GM12878 (cell line): ENCODE data around the gene ABCC11. TPM values are rescaled to one million over a fixed set of nuclear protein-coding genes. Genes with fewer than 3 reads are reported as not detected.

Experiments used
- ATAC-seq: fragments of 200-7000 bp; cut with Tn5 transposase; 3 replicates; pipeline ENCODE4 v1.9.1; 2020; ENCODE audit warnings: mild to moderate bottlenecking, moderate library complexity
- BruUV-seq: library from RNA; stranded (reverse); fragments of 400-500 nt; replicated peaks from 2 replicates; lab custom pipeline; 2021; lab: Mats Ljungman, UMichigan
- CTCF ChIA-PET: fragments of 300-600 bp; sonication (Branson Sonifier 250); formaldehyde crosslinking; extraction: SDS; loops from one replicate; lab custom pipeline; 2021; ENCODE audit warnings: inconsistent platforms; lab: Yijun Ruan, JAX
- POLR2A ChIA-PET: fragments of 350-600 bp; formaldehyde crosslinking; extraction: SDS; loops from one replicate; lab custom pipeline; 2021; ENCODE audit warnings: inconsistent platforms; lab: Charles Lee
- RAD21 ChIA-PET: fragments of 300-600 bp; sonication (Branson Sonifier 250); formaldehyde crosslinking; loops from one replicate; lab custom pipeline; 2023; ENCODE audit warnings: antibody characterized with exemption; ENCODE audit not compliant: unreplicated experiment; lab: Charles Lee
- SMC1A ChIA-PET: fragments of 300-600 bp; sonication (Branson Sonifier 250); formaldehyde crosslinking; loops from one replicate; lab custom pipeline; 2023; ENCODE audit not compliant: unreplicated experiment, uncharacterized antibody; lab: Charles Lee
- DNase-seq: peaks from one replicate; pipeline ENCODE4 v3.0.0-alpha.2; 2011; ENCODE audit warnings: low read depth, low spot score
- FAIRE-seq: peaks from 3 replicates; lab custom pipeline; 2011; peaks lifted over from hg19 to GRCh38; lab: Jason Lieb, UNC
- H2AFZ ChIP-seq: 2 replicates; pipeline ENCODE4 v1.6.0; 2011; ENCODE audit warnings: low read depth, low read length, control low read depth; ENCODE audit not compliant: control insufficient read depth
- H3K27ac ChIP-seq: 2 replicates; pipeline ENCODE4 v1.5.1; 2011; ENCODE audit warnings: control low read depth; ENCODE audit not compliant: control insufficient read depth, insufficient read depth
- H3K27me3 ChIP-seq, 2 experiments: replicated peaks in 1 of 2; 2 replicates each; pipeline versions ENCODE4 v1.6.0 to v1.6.1; 2011; ENCODE audit warnings: low read length in 1 of 2; ENCODE audit not compliant: control insufficient read depth in 2 of 2, insufficient read depth in 2 of 2
- H3K36me3 ChIP-seq, 2 experiments: 2 replicates each; pipeline ENCODE4 v1.5.1; 2011; ENCODE audit warnings: low read length in 1 of 2; ENCODE audit not compliant: control insufficient read depth in 2 of 2, insufficient read depth in 2 of 2
- H3K4me1 ChIP-seq: 2 replicates; pipeline ENCODE4 v1.6.1; 2011; ENCODE audit warnings: mild to moderate bottlenecking, low read length, moderate library complexity, mixed read lengths; ENCODE audit not compliant: control insufficient read depth, insufficient read depth
- H3K4me2 ChIP-seq: 2 replicates; pipeline ENCODE4 v1.6.0; 2011; ENCODE audit warnings: control low read depth; ENCODE audit not compliant: control insufficient read depth, insufficient read depth
- H3K4me3 ChIP-seq: fragments of 200-600 bp; sonication (generic); 2 replicates; pipeline ENCODE4 v1.5.1; 2016
- H3K79me2 ChIP-seq: 2 replicates; pipeline ENCODE4 v1.6.0; 2011; ENCODE audit warnings: low read length; ENCODE audit not compliant: control insufficient read depth, insufficient read depth
- H3K9ac ChIP-seq: 2 replicates; pipeline ENCODE4 v1.8.0; 2011; ENCODE audit warnings: low read length, control low read depth, mixed read lengths; ENCODE audit not compliant: control insufficient read depth, insufficient read depth
- H3K9me3 ChIP-seq: replicated peaks from 3 replicates; pipeline ENCODE4 v1.5.1; 2011; ENCODE audit warnings: mild to moderate bottlenecking, low read length; ENCODE audit not compliant: control insufficient read depth, insufficient read depth
- H4K20me1 ChIP-seq: 2 replicates; pipeline ENCODE4 v1.6.0; 2011; ENCODE audit not compliant: control insufficient read depth, insufficient read depth
- ATF7 ChIP-seq: fragments of 450-650 bp; IDR thresholded peaks from 2 replicates; pipeline ENCODE4 v1.6.1; 2016; ENCODE audit warnings: low read depth, mild to moderate bottlenecking
- CBFB ChIP-seq: IDR thresholded peaks from 2 replicates; pipeline ENCODE4 v1.6.1; 2016; ENCODE audit warnings: antibody characterized with exemption, low read depth
- CHD2 ChIP-seq: IDR thresholded peaks from 2 replicates; pipeline ENCODE4 v1.6.1; 2011; ENCODE audit warnings: low read depth, low read length, improper control_type of control experiment, borderline replicate concordance
- CREM ChIP-seq: IDR thresholded peaks from 2 replicates; pipeline ENCODE4 v1.6.1; 2014; ENCODE audit warnings: antibody characterized with exemption, low read depth
- EED ChIP-seq: sonication (generic); IDR thresholded peaks from 2 replicates; pipeline ENCODE4 v1.6.1; 2016; ENCODE audit warnings: antibody characterized with exemption, low read depth
- EP300 ChIP-seq, 2 experiments: fragments of 150-350 bp in 1 of 2; IDR thresholded peaks; 2 replicates each; pipeline ENCODE4 v1.6.1; 2011 to 2012; ENCODE audit warnings: low read depth in 2 of 2, low read length in 2 of 2, borderline replicate concordance in 1 of 2, improper control_type of control experiment in 1 of 2, inconsistent platforms in 1 of 2; ENCODE audit not compliant: control insufficient read depth in 1 of 2
- FOXK2 ChIP-seq: fragments of 450-650 bp; IDR thresholded peaks from 2 replicates; pipeline ENCODE4 v1.6.1; 2017; ENCODE audit warnings: mild to moderate bottlenecking, moderate library complexity
- GABPA ChIP-seq: IDR thresholded peaks from 2 replicates; pipeline ENCODE4 v1.6.1; 2014; ENCODE audit warnings: antibody characterized with exemption, low read depth, mild to moderate bottlenecking, inconsistent platforms
- IRF4 ChIP-seq: IDR thresholded peaks from 2 replicates; pipeline ENCODE4 v1.6.1; 2011; ENCODE audit warnings: low read depth, low read length
- NFIC ChIP-seq: IDR thresholded peaks from 2 replicates; pipeline ENCODE4 v1.6.1; 2012; ENCODE audit warnings: low read depth, mild to moderate bottlenecking, inconsistent platforms, low read length, moderate library complexity
- PAX5 ChIP-seq: IDR thresholded peaks from 2 replicates; pipeline ENCODE4 v1.6.1; 2011; ENCODE audit warnings: low read depth, low read length, borderline replicate concordance
- PML ChIP-seq: IDR thresholded peaks from 2 replicates; pipeline ENCODE4 v1.6.1; 2012; ENCODE audit warnings: low read length, inconsistent platforms
- RAD51 ChIP-seq: fragments of 450-650 bp; IDR thresholded peaks from 2 replicates; pipeline ENCODE4 v1.6.1; 2016; ENCODE audit warnings: moderate library complexity, mild to moderate bottlenecking, inconsistent platforms
- RB1 ChIP-seq: fragments of 450-650 bp; formaldehyde crosslinking; IDR thresholded peaks from 2 replicates; pipeline ENCODE4 v1.6.1; 2017; ENCODE audit warnings: mild to moderate bottlenecking, borderline replicate concordance
- RELA ChIP-seq: fragments of 450-650 bp; IDR thresholded peaks from 2 replicates; pipeline ENCODE4 v1.8.0; 2014; ENCODE audit warnings: borderline replicate concordance; ENCODE audit not compliant: partially characterized antibody
- SRF ChIP-seq, 2 experiments: IDR thresholded peaks; 2 replicates each; pipeline ENCODE4 v1.6.1; 2011; ENCODE audit warnings: low read depth in 2 of 2, low read length in 2 of 2, mild to moderate bottlenecking in 1 of 2, moderate library complexity in 1 of 2
- TCF3 ChIP-seq: IDR thresholded peaks from 2 replicates; pipeline ENCODE4 v1.6.1; 2012; ENCODE audit warnings: low read depth, mild to moderate bottlenecking, low read length, borderline replicate concordance; ENCODE audit not compliant: insufficient read depth
- TCF7 ChIP-seq: IDR thresholded peaks from 2 replicates; pipeline ENCODE4 v1.6.1; 2014; ENCODE audit warnings: antibody characterized with exemption, borderline replicate concordance
- WGBS: methylation state at CpG from one replicate; pipeline ENCODE4 v1.1.6; 2016; ENCODE audit warnings: low lambda C conversion rate; ENCODE audit not compliant: insufficient replicate concordance, insufficient coverage; ENCODE audit errors: missing lambda C conversion rate; 5-methylcytosine and 5-hydroxymethylcytosine counted together
- in situ Hi-C: fragments of 300-500 bp; cut with MboI; formaldehyde crosslinking; loops from 9 replicates; pipeline ENCODE4 v1.14.3; 2018; ENCODE audit warnings: mixed read lengths
- intact Hi-C: fragments of 100-400 bp; cut with micrococcal nuclease; formaldehyde crosslinking; loops from one replicate; pipeline ENCODE4 v1.14.2; 2022; ENCODE audit not compliant: unreplicated experiment
- polyA plus RNA-seq, 11 experiments: library from polyadenylated mRNA; depleted of rRNA in 4 of 11; unstranded in 6 of 11; stranded (reverse) in 5 of 11; fragments of >200 nt; fragmentation: Nextera tagmentation in 4 of 11; fragmentation: Illumina TruSeq in 1 of 11; extraction: Ambion mirVana in 4 of 11; extraction: Trizol in 1 of 11; gene quantifications; 1 replicate in 1 of 11; 2 replicates in 10 of 11; pipeline versions ENCODE4 v1.2.1 to v1.2.3, GENCODE V29; 2011 to 2016; ENCODE audit warnings: inconsistent platforms in 2 of 11, missing spikeins in 2 of 11, low read depth in 1 of 11
- total RNA-seq, 4 experiments: library from RNA; depleted of rRNA in 3 of 4; stranded (reverse); fragments of >200 nt in 3 of 4; fragmentation: Illumina TruSeq in 1 of 4; extraction: Trizol in 1 of 4; gene quantifications; 2 replicates each; pipeline versions ENCODE4 v1.2.1 to v1.2.3, GENCODE V29; 2013 to 2021
- TF ChIP-seq, protein P1 (sequence below): fragments of 450-650 bp; IDR thresholded peaks from 2 replicates; pipeline ENCODE4 v1.6.1; 2017; ENCODE audit warnings: mild to moderate bottlenecking
- TF ChIP-seq, protein P2 (sequence below): IDR thresholded peaks from 2 replicates; pipeline ENCODE4 v1.6.1; 2011; ENCODE audit warnings: borderline replicate concordance, low read depth, mild to moderate bottlenecking, moderate library complexity, low read length; ENCODE audit not compliant: insufficient read depth, poor library complexity, severe bottlenecking
- TF ChIP-seq, protein P3 (sequence below): fragments of 150-350 bp; IDR thresholded peaks from 2 replicates; pipeline ENCODE4 v1.6.1; 2014; ENCODE audit warnings: mild to moderate bottlenecking, low read depth, low read length

Gene ABCC11
- total and polyA plus RNA-seq, 10 of the 15 experiments (the other 5 are each of a cell fraction or from before 2014, with no cell fraction given): 0.04 to 0.20 (median 0.10) TPM; not detected in 6

DNA sequence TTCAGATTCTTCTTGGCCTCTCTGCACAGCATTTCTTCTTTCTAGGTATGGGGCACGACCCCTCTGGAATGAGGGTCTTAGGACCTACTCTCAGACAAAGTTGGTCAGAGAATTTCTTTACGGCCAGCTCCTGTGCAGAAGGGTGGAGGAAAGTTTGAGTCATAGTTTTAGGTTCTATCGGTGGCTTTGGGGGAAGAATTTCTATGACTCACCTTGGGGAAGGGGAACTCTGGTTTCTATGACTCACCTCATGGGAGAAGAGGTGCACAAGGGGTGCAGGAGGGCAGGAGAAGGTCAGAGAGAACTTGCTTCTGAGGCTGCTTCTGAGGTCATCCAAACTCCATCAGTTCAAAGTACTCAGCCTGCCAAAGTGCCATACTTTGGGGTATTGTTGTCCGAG is 89.0 kb downstream of the ABCC11 start:
- peaks cover 4% of the 10 kb centered on the region; the same call in 1 of the 2 replicates for H3K4me1 ChIP-seq
- H3K27ac ChIP-seq: no peak overlapping the region
- peak; percentile 57 for FAIRE-seq
- ATAC-seq: peak; percentile 85
- ChIA-PET CTCF (interaction anchor here (0.7 to 4.9 kb wide), 18 partner anchors 8 to 1211 kb away, joined by 3 to 26 read pairs (median 5); partner anchors contain the start of gene NETO2), RAD21 (interaction anchor here (0.6 to 2.5 kb wide), 7 partner anchors 44 to 1150 kb away, joined by 3 to 20 read pairs (median 3); partner anchors contain the start of gene NETO2), POLR2A (no interaction called here), SMC1A (interaction anchor here (1.2 to 2.7 kb wide), 7 partner anchors 31 to 1139 kb away, joined by 4 to 8 read pairs (median 5); no protein-coding TSS in a partner anchor)
- in situ Hi-C loops: no loop called here
- no peaks in the 10 kb centered on the region for H4K20me1 ChIP-seq
- H3K27me3 ChIP-seq: no peaks in the 10 kb centered on the region; a peak in 1 of 4 replicates
- H3K4me3 ChIP-seq: no peak overlapping the region
- no peak overlapping the region for H3K4me2 ChIP-seq
- H3K79me2 ChIP-seq: no peaks in the 10 kb centered on the region
- intact Hi-C loops: loop anchor here (5.0 kb wide), 5 partner anchors 101 to 1121 kb away; no protein-coding TSS in a partner anchor
- H3K36me3 ChIP-seq: no peaks in the 10 kb centered on the region
- 5% methylated on average over 4 of the region's 4 CpGs for WGBS
- DNase-seq: peak; percentile 48
- H3K9me3 ChIP-seq: no peaks in the 10 kb centered on the region
- no peak overlapping the region for H2AFZ ChIP-seq
- BruUV-seq: no TSS peak
- H3K9ac ChIP-seq: no peak overlapping the region
- TF ChIP-seq PML (no peak), CBFB (peak; percentile 59), EED (peak; percentile 92), PAX5 (peak; percentile 44; the same call in 1 of the 2 replicates), IRF4 (peak; percentile 69; the same call in 1 of the 2 replicates), TCF7 (no peak), RB1 (no peak), GABPA (peak; percentile 61; the same call in 1 of the 2 replicates), NFIC (peak; percentile 90), FOXK2 (no peak), CREM (peak; percentile 91), RELA (no peak), EP300 (IDR thresholded peaks at IDR 0.05; ENCODE audit: borderline replicate concordance in 1 of 2, control insufficient read depth in 1 of 2, low read depth in 2 of 2, low read length in 2 of 2) (peak; percentile 41 to 66; a peak in 2 of 4 replicates), RAD51 (no peak), SRF (IDR thresholded peaks at IDR 0.05; ENCODE audit: low read depth in 2 of 2, low read length in 2 of 2) (peak in 1 of 2 experiments; percentile 67; a peak in 1 of 4 replicates), ATF7 (peak; percentile 89), TCF3 (no peak), CHD2 (no peak)
- TF ChIP-seq, protein P1, sequence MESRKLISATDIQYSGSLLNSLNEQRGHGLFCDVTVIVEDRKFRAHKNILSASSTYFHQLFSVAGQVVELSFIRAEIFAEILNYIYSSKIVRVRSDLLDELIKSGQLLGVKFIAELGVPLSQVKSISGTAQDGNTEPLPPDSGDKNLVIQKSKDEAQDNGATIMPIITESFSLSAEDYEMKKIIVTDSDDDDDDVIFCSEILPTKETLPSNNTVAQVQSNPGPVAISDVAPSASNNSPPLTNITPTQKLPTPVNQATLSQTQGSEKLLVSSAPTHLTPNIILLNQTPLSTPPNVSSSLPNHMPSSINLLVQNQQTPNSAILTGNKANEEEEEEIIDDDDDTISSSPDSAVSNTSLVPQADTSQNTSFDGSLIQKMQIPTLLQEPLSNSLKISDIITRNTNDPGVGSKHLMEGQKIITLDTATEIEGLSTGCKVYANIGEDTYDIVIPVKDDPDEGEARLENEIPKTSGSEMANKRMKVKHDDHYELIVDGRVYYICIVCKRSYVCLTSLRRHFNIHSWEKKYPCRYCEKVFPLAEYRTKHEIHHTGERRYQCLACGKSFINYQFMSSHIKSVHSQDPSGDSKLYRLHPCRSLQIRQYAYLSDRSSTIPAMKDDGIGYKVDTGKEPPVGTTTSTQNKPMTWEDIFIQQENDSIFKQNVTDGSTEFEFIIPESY: no peak
- TF ChIP-seq, protein P2, sequence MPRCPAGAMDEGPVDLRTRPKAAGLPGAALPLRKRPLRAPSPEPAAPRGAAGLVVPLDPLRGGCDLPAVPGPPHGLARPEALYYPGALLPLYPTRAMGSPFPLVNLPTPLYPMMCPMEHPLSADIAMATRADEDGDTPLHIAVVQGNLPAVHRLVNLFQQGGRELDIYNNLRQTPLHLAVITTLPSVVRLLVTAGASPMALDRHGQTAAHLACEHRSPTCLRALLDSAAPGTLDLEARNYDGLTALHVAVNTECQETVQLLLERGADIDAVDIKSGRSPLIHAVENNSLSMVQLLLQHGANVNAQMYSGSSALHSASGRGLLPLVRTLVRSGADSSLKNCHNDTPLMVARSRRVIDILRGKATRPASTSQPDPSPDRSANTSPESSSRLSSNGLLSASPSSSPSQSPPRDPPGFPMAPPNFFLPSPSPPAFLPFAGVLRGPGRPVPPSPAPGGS: peak; percentile 71
- TF ChIP-seq, protein P3, sequence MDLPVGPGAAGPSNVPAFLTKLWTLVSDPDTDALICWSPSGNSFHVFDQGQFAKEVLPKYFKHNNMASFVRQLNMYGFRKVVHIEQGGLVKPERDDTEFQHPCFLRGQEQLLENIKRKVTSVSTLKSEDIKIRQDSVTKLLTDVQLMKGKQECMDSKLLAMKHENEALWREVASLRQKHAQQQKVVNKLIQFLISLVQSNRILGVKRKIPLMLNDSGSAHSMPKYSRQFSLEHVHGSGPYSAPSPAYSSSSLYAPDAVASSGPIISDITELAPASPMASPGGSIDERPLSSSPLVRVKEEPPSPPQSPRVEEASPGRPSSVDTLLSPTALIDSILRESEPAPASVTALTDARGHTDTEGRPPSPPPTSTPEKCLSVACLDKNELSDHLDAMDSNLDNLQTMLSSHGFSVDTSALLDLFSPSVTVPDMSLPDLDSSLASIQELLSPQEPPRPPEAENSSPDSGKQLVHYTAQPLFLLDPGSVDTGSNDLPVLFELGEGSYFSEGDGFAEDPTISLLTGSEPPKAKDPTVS: no peak
